PC-9 (cell line): ENCODE results near the gene GPC5. TPM values are rescaled to one million over a fixed set of nuclear protein-coding genes. Genes with fewer than 3 reads are reported as not detected.

Experiments
- BruUV-seq: library from RNA; stranded (reverse); fragments of 400-500 nt; replicated peaks from 2 replicates; lab custom pipeline; 2021; lab: Mats Ljungman, UMichigan
- CTCF ChIA-PET: fragments of 300-600 bp; sonication (Branson Sonifier 250); formaldehyde crosslinking; loops from one replicate; lab custom pipeline; 2022; ENCODE audit warnings: antibody characterized with exemption; lab: Charles Lee
- POLR2A ChIA-PET: fragments of 300-600 bp; sonication (Branson Sonifier 250); formaldehyde crosslinking; loops from one replicate; lab custom pipeline; 2022; ENCODE audit warnings: antibody characterized with exemption; ENCODE audit not compliant: unreplicated experiment; lab: Charles Lee
- DNase-seq, 2 experiments: peaks; one replicate each; pipeline versions ENCODE4 v3.0.0 to v3.0.0-alpha.2; 2015 to 2022; ENCODE audit warnings: mixed read lengths in 1 of 2
- H2AFZ ChIP-seq: fragments of 200-600 bp; sonication (generic); 2 replicates; pipeline ENCODE4 v1.8.1; 2017; ENCODE audit warnings: antibody characterized with exemption
- H3F3A ChIP-seq: fragments of 200-600 bp; sonication (generic); 2 replicates; pipeline ENCODE4 v1.8.1; 2017; ENCODE audit warnings: antibody characterized with exemption, mild to moderate bottlenecking, low read depth; ENCODE audit not compliant: insufficient read depth
- H3K27ac ChIP-seq: fragments of 200-600 bp; sonication (generic); 2 replicates; pipeline ENCODE4 v1.6.1; 2016; ENCODE audit warnings: mixed run types
- H3K27me3 ChIP-seq: fragments of 200-600 bp; sonication (generic); 2 replicates; pipeline ENCODE4 v1.6.1; 2016; ENCODE audit warnings: low read depth, mixed run types; ENCODE audit not compliant: insufficient read depth
- H3K36me3 ChIP-seq: fragments of 200-600 bp; sonication (generic); 2 replicates; pipeline ENCODE4 v1.6.1; 2016; ENCODE audit warnings: low read depth, mixed run types
- H3K4me1 ChIP-seq: fragments of 200-600 bp; sonication (generic); replicated peaks from 2 replicates; pipeline ENCODE4 v1.6.1; 2016; ENCODE audit warnings: mixed run types; ENCODE audit not compliant: insufficient read depth
- H3K4me2 ChIP-seq: fragments of 200-600 bp; sonication (generic); 2 replicates; pipeline ENCODE4 v1.6.1; 2017; ENCODE audit warnings: mixed run types
- H3K4me3 ChIP-seq: fragments of 200-600 bp; sonication (generic); 2 replicates; pipeline ENCODE4 v1.6.1; 2016; ENCODE audit warnings: mixed run types
- H3K79me2 ChIP-seq: fragments of 200-600 bp; sonication (generic); 2 replicates; pipeline ENCODE4 v1.6.1; 2017; ENCODE audit warnings: low read depth, mixed run types
- H3K9me2 ChIP-seq: fragments of 200-600 bp; sonication (generic); 2 replicates; pipeline ENCODE4 v1.8.1; 2017; ENCODE audit warnings: mild to moderate bottlenecking; ENCODE audit not compliant: insufficient read depth
- H3K9me3 ChIP-seq: fragments of 200-600 bp; sonication (generic); 2 replicates; pipeline ENCODE4 v1.8.1; 2016; ENCODE audit warnings: low read depth; ENCODE audit not compliant: insufficient read depth
- H4K20me1 ChIP-seq: fragments of 200-600 bp; sonication (generic); 2 replicates; pipeline ENCODE4 v1.8.1; 2017; ENCODE audit not compliant: insufficient read depth
- EZH2 ChIP-seq: fragments of 200-600 bp; sonication (generic); IDR thresholded peaks from 2 replicates; pipeline ENCODE4 v1.8.0; 2017; ENCODE audit warnings: antibody characterized with exemption, low read depth
- intact Hi-C: fragments of 100-400 bp; cut with micrococcal nuclease; formaldehyde crosslinking; loops from one replicate; pipeline ENCODE4 v1.10.0; 2022; ENCODE audit not compliant: unreplicated experiment
- total RNA-seq: library from RNA; stranded (reverse); gene quantifications from 2 replicates; pipeline ENCODE4 v1.2.3, GENCODE V29; 2021
- TF ChIP-seq, protein P1 (sequence below): fragments of 200-600 bp; sonication (generic); conservative IDR thresholded peaks from 2 replicates; pipeline ENCODE4 v1.6.1; 2017; ENCODE audit warnings: mixed run types, antibody characterized with exemption, mild to moderate bottlenecking, moderate library complexity

GPC5 gene
- total RNA-seq, 1 experiment from 2014 or later = not detected

DNA sequence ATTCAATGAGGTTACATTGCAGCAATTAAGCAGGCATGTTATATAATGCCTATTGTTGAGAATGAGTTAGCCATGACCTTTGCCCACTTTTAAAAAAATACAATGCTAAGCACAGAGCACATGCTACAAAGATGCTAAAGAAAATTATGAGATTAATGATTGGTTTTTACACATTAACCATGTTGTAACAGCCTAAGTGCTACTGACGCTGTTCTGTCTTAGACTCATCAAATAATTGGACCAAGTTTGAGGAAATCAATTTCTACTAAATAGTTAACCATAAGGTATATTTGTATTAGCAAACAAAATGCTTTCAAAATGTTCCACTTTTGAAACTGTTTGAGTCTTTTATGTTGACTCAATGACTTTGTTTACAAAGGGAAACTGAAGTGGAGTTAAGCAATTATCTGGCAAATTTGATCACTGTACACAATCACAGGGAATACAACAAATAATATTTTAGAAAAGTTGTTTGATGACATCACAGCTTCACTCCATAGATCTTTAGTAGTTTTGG, 36.6 kb upstream of the GPC5 start:
- H3K4me1 ChIP-seq = peaks cover 8% of the 10 kb centered on the region
- H3K4me3 ChIP-seq = no peak overlapping the region
- CTCF ChIA-PET = no interaction called here
- H2AFZ ChIP-seq = no peak overlapping the region
- DNase-seq = no peak
- intact Hi-C loops = no loop called here
- H3K79me2 ChIP-seq = no peaks in the 10 kb centered on the region
- no peaks in the 10 kb centered on the region for H3K9me3 ChIP-seq
- POLR2A ChIA-PET = no interaction called here
- TF ChIP-seq, protein P1, sequence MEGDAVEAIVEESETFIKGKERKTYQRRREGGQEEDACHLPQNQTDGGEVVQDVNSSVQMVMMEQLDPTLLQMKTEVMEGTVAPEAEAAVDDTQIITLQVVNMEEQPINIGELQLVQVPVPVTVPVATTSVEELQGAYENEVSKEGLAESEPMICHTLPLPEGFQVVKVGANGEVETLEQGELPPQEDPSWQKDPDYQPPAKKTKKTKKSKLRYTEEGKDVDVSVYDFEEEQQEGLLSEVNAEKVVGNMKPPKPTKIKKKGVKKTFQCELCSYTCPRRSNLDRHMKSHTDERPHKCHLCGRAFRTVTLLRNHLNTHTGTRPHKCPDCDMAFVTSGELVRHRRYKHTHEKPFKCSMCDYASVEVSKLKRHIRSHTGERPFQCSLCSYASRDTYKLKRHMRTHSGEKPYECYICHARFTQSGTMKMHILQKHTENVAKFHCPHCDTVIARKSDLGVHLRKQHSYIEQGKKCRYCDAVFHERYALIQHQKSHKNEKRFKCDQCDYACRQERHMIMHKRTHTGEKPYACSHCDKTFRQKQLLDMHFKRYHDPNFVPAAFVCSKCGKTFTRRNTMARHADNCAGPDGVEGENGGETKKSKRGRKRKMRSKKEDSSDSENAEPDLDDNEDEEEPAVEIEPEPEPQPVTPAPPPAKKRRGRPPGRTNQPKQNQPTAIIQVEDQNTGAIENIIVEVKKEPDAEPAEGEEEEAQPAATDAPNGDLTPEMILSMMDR = no peak
- no peak for TF ChIP-seq EZH2
- H3K4me2 ChIP-seq = no peak overlapping the region
- peaks cover 47% of the 10 kb centered on the region for H3F3A ChIP-seq
- no peaks in the 10 kb centered on the region for H3K9me2 ChIP-seq
- BruUV-seq = no TSS peak
- H3K27ac ChIP-seq = no peak overlapping the region
- H4K20me1 ChIP-seq = 0 out of 2 replicates have a peak, but pooled peaks cover 6% of the 10 kb centered on the region
- no peaks in the 10 kb centered on the region for H3K36me3 ChIP-seq
- H3K27me3 ChIP-seq = no peaks in the 10 kb centered on the region

GRCh38 chr13:91362908-91363307, 35.5 kb upstream of the GPC5 start:
- POLR2A ChIA-PET = no interaction called here

DNA sequence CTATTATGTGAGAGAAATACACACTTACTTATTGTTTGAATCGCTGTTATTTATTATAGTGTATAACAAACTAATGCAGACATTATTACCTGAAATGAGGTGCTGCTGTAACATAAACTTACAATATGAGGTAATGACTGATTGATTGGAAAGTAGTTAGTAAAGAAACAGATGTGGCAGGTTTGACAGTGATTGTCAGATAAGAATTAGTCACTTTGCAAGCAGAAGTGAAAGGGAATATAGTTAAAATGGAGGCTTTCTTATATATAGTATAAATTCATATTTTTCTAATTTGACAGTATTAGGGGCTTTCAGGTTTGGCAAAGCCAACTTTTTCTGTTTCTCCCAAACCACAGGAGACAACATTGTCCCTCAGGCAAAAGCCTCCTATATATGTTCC, 30.3 kb upstream of the GPC5 start:
- DNase-seq = no peak
- intact Hi-C loops = no loop called here
- Histone ChIP-seq H3K9me2 (no peaks in the 10 kb centered on the region), H3K9me3 (no peaks in the 10 kb centered on the region), H4K20me1 (no peaks in the 10 kb centered on the region), H3K4me1 (no peaks in the 10 kb centered on the region), H3K4me2 (no peak overlapping the region), H3K4me3 (no peak overlapping the region), H3K27ac (no peak overlapping the region), H2AFZ (no peak overlapping the region), H3K79me2 (no peaks in the 10 kb centered on the region), H3K27me3 (no peaks in the 10 kb centered on the region), H3F3A (peaks cover 4% of the 10 kb centered on the region; the same call in 1 of the 2 replicates), H3K36me3 (no peaks in the 10 kb centered on the region)
- ChIA-PET POLR2A (no interaction called here), CTCF (no interaction called here)
- TF ChIP-seq EZH2 = no peak
- TF ChIP-seq, protein P1 = no peak
- BruUV-seq = no TSS peak

More at GRCh38 chr13:91362908-91363307, 35.5 kb upstream of the GPC5 start:
- intact Hi-C loops = no loop called here
- Histone ChIP-seq H3K27ac (no peak overlapping the region), H3K79me2 (no peaks in the 10 kb centered on the region), H4K20me1 (no peaks in the 10 kb centered on the region), H3K9me3 (no peaks in the 10 kb centered on the region), H3F3A (peaks cover 36% of the 10 kb centered on the region), H3K27me3 (no peaks in the 10 kb centered on the region), H3K36me3 (no peaks in the 10 kb centered on the region), H3K4me3 (no peak overlapping the region), H3K4me2 (no peak overlapping the region), H2AFZ (no peak overlapping the region), H3K9me2 (no peaks in the 10 kb centered on the region), H3K4me1 (peaks cover 8% of the 10 kb centered on the region)
- no TSS peak for BruUV-seq
- DNase-seq = no peak
- CTCF ChIA-PET = no interaction called here
- TF ChIP-seq, protein P1 = no peak
- no peak for TF ChIP-seq EZH2
